CD4-positive, alpha-beta memory T cell (primary cell): Measurements from ENCODE around the gene BICRAL. TPM values are rescaled to one million over a fixed set of nuclear protein-coding genes. Genes with fewer than 3 reads are reported as not detected.

Experiments used
- CTCF ChIA-PET: fragments of 350-600 bp; sonication (Branson Sonifier 250); formaldehyde crosslinking; loops from one replicate; lab custom pipeline; 2021; ENCODE audit warnings: inconsistent platforms; ENCODE audit not compliant: partially characterized antibody; lab: Charles Lee
- POLR2A ChIA-PET: fragments of 350-600 bp; sonication (Branson Sonifier 250); formaldehyde crosslinking; loops from one replicate; lab custom pipeline; 2021; ENCODE audit not compliant: partially characterized antibody; lab: Charles Lee
- DNase-seq, 5 donors: peaks; one replicate each; pipeline versions ENCODE4 v3.0.0 to v3.0.0-alpha.2; 2020 to 2022; ENCODE audit warnings: mixed read lengths in 1 of 5
- H3K27ac ChIP-seq: one replicate; pipeline ENCODE4 v1.7.0; 2013; ENCODE audit warnings: low read depth, low read length
- H3K27me3 ChIP-seq: 2 replicates; pipeline ENCODE4 v1.7.0; 2013; ENCODE audit warnings: mild to moderate bottlenecking, low read length, moderate library complexity; ENCODE audit not compliant: insufficient read depth
- H3K36me3 ChIP-seq: 2 replicates; pipeline ENCODE4 v1.7.0; 2013; ENCODE audit warnings: mild to moderate bottlenecking, low read length, moderate library complexity; ENCODE audit not compliant: insufficient read depth
- H3K4me1 ChIP-seq: 2 replicates; pipeline ENCODE4 v1.7.0; 2013; ENCODE audit warnings: mild to moderate bottlenecking, low read length, moderate library complexity; ENCODE audit not compliant: insufficient read depth
- H3K4me3 ChIP-seq, 2 donors: one replicate each; pipeline ENCODE4 v1.7.0; 2013; ENCODE audit warnings: low read length in 2 of 2, mild to moderate bottlenecking in 1 of 2
- H3K9me3 ChIP-seq, 2 donors: one replicate each; pipeline ENCODE4 v1.7.0; 2013; ENCODE audit warnings: low read length in 2 of 2, control low read depth in 1 of 2; ENCODE audit not compliant: control insufficient read depth in 1 of 2
- H3K27ac Mint-ChIP-seq, 7 donors: one replicate each; pipeline ENCODE4 v1.8.0; 2020 to 2021; ENCODE audit warnings: mixed read lengths in 7 of 7, mild to moderate bottlenecking in 6 of 7, inconsistent platforms in 3 of 7, moderate library complexity in 3 of 7
- H3K27me3 Mint-ChIP-seq, 2 donors: one replicate each; pipeline ENCODE4 v1.8.0; 2020 to 2021; ENCODE audit warnings: mixed read lengths in 2 of 2
- H3K36me3 Mint-ChIP-seq, 2 donors: one replicate each; pipeline ENCODE4 v1.8.0; 2020 to 2021; ENCODE audit warnings: mixed read lengths in 2 of 2, inconsistent platforms in 1 of 2, mild to moderate bottlenecking in 1 of 2
- H3K4me1 Mint-ChIP-seq, 4 donors: one replicate each; pipeline ENCODE4 v1.8.0; 2020 to 2021; ENCODE audit warnings: mixed read lengths in 4 of 4, mild to moderate bottlenecking in 1 of 4
- H3K4me3 Mint-ChIP-seq, 8 donors: one replicate each; pipeline ENCODE4 v1.8.0; 2020 to 2021; ENCODE audit warnings: mixed read lengths in 8 of 8, mild to moderate bottlenecking in 7 of 8, moderate library complexity in 6 of 8, inconsistent platforms in 3 of 8
- H3K9me3 Mint-ChIP-seq, 8 donors: one replicate each; pipeline ENCODE4 v1.8.0; 2020 to 2021; ENCODE audit warnings: mixed read lengths in 8 of 8, mild to moderate bottlenecking in 5 of 8, inconsistent platforms in 3 of 8, moderate library complexity in 1 of 8
- intact Hi-C: fragments of 100-400 bp; cut with micrococcal nuclease; formaldehyde crosslinking; loops from one replicate; pipeline ENCODE4 v1.15.1; 2023
- polyA plus RNA-seq, 2 donors: library from polyadenylated mRNA; unstranded; fragments of 300-500 nt; fragmentation: Illumina TruSeq; gene quantifications; one replicate each; pipeline ENCODE4 v1.2.3, GENCODE V29; 2021
- total RNA-seq, 2 experiments: library from RNA; stranded (reverse); gene quantifications; one replicate each; pipeline ENCODE4 v1.2.3, GENCODE V29; 2021

The BICRAL gene
- total and polyA plus RNA-seq, 4 experiments from 2014 or later: 2.4 to 38.5 (median 21.3) TPM

DNA sequence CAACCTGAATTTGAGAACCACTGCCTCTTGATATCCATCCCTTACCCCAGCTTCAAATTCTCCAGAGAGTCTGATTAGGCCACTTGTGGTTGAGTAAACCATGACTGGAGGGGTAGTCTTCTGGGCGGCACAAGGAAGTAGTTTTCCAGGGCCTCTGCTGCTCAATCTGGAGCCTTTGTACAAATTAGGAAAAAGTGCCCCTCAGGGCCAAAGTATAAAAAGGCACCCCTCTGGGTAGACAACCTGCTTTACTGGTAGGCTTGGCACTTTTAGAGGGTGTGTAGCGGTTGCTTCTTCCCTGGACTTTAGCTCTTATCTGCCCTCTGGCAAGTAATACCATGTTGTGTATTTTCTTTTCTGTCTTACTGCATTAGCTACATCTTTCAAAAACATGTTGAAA lies 64.7 kb downstream of the BICRAL start:
- Mint-ChIP-seq H3K27ac (peak overlapping the region in 1 of 7 donors; percentile 65), H3K27me3 (no peaks in the 10 kb centered on the region), H3K9me3 (peaks cover 0 to 2% (median 0%) of the 10 kb centered on the region in 8 donors), H3K4me1 (peaks cover 9 to 22% (median 12%) of the 10 kb centered on the region in 4 donors), H3K36me3 (peaks cover 23 to 30% of the 10 kb centered on the region in 2 donors), H3K4me3 (no peak overlapping the region)
- H3K9me3 ChIP-seq: no peaks in the 10 kb centered on the region
- H3K4me3 ChIP-seq: no peak overlapping the region
- CTCF ChIA-PET: no interaction called here
- POLR2A ChIA-PET: no interaction called here
- DNase-seq: no peak
- no peak overlapping the region for H3K27ac ChIP-seq
- no peaks in the 10 kb centered on the region for H3K27me3 ChIP-seq
- H3K4me1 ChIP-seq: no peaks in the 10 kb centered on the region
- peaks cover 2% of the 10 kb centered on the region for H3K36me3 ChIP-seq
- intact Hi-C loops: no loop called here

DNA sequence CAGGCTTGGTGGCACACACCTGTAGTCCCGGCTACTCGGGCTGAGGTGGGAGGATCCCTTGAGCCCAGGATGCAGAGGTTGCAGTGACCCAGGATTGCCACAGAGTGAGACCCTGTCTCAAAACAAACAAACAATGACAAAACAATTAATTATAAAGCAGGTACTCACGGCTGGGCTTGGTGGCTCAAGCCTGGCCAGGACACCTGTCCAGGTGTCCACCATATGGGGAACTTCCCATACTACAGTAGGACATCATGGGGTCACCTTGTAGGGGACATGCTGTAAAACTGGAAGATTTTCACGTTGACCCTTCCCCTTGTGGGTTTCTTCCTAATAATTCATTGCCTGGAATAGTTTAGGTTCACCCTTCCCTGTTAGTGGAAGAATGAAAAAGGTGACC lies 66.8 kb downstream of the BICRAL start:
- Mint-ChIP-seq H3K9me3 (peaks cover 0 to 2% (median 0%) of the 10 kb centered on the region in 8 donors), H3K27ac (peak overlapping the region in 1 of 7 donors; percentile 6), H3K36me3 (peaks cover 24 to 38% of the 10 kb centered on the region in 2 donors), H3K27me3 (no peaks in the 10 kb centered on the region), H3K4me3 (no peak overlapping the region), H3K4me1 (peaks cover 3 to 10% (median 5%) of the 10 kb centered on the region in 4 donors)
- H3K4me1 ChIP-seq: no peaks in the 10 kb centered on the region
- no peaks in the 10 kb centered on the region for H3K27me3 ChIP-seq
- no peak overlapping the region for H3K27ac ChIP-seq
- POLR2A ChIA-PET: interaction anchor here (0.7 to 2.0 kb wide), 3 partner anchors 66 to 174 kb away, joined by 3 to 6 read pairs (median 4); partner anchors contain the start of genes BICRAL and TBCC
- H3K36me3 ChIP-seq: peaks cover 13% of the 10 kb centered on the region
- H3K9me3 ChIP-seq: no peaks in the 10 kb centered on the region
- no peak overlapping the region for H3K4me3 ChIP-seq
- no peak for DNase-seq
- CTCF ChIA-PET: no interaction called here
- intact Hi-C loops: no loop called here

DNA sequence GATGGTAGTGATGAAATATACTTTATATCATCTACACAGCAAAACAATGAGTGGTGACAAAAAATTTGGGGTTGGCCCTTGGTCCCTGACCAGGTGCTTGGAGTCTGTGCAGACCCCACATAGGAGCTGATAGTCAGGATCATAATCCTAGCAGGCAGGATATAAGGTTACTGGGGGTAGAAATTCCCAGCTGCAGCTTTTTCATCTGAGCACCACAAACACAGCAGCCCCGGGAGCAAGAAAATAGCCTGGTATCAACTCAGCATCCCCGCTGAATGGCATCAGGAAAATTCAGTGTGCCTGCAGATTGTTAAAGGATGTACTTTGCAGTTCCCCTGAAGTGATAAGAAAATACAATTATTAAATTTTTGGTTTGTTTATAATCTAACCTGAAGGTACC lies 69.7 kb downstream of the BICRAL start:
- Mint-ChIP-seq H3K9me3 (no peaks in the 10 kb centered on the region), H3K4me1 (peaks cover 0 to 4% (median 0%) of the 10 kb centered on the region in 4 donors), H3K36me3 (peaks cover 22 to 42% of the 10 kb centered on the region in 2 donors), H3K4me3 (no peak overlapping the region), H3K27me3 (no peaks in the 10 kb centered on the region), H3K27ac (no peak overlapping the region)
- no peak for DNase-seq
- intact Hi-C loops: no loop called here
- Histone ChIP-seq H3K36me3 (peaks cover 38% of the 10 kb centered on the region), H3K4me3 (no peak overlapping the region), H3K27me3 (no peaks in the 10 kb centered on the region), H3K4me1 (no peaks in the 10 kb centered on the region), H3K9me3 (no peaks in the 10 kb centered on the region), H3K27ac (no peak overlapping the region)
- ChIA-PET POLR2A (interaction anchor here (4.1 kb wide), 1 partner anchor 105 kb away, joined by 18 read pairs; the partner anchor contains the start of gene TBCC), CTCF (interaction anchor here (1.1 kb wide), 1 partner anchor 65 kb away, joined by 3 read pairs; no protein-coding TSS in a partner anchor)

DNA sequence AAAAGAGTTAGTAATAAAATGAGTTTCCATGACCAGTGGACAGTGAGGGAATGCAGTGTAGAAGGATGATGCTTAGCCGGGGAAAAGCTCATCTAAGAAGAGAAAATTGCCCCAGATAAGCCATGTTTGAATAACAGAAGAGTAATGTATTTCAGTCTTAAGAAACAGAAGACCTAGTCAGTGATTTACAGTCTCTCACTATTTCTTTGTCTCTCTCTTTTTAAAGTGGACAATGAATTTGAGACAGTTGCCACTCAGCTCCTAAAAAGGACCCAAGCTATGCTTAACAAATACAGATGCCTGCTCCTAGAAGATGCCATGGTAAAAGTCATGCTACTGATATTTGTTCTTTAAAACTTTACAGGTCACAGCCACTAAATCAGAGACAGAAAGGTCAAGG lies 78.2 kb downstream of the BICRAL start:
- Histone ChIP-seq H3K36me3 (peaks cover 58% of the 10 kb centered on the region), H3K9me3 (no peaks in the 10 kb centered on the region), H3K4me3 (no peak overlapping the region), H3K4me1 (no peaks in the 10 kb centered on the region), H3K27ac (no peak overlapping the region), H3K27me3 (no peaks in the 10 kb centered on the region)
- intact Hi-C loops: no loop called here
- DNase-seq: no peak
- no peak overlapping the region for H3K4me3 Mint-ChIP-seq
- ChIA-PET POLR2A (interaction anchor here (1.8 kb wide), 1 partner anchor 114 kb away, joined by 9 read pairs; the partner anchor contains the start of gene TBCC), CTCF (interaction anchor here (1.2 kb wide), 1 partner anchor 133 kb away, joined by 3 read pairs; no protein-coding TSS in a partner anchor)
- H3K27me3 Mint-ChIP-seq: no peaks in the 10 kb centered on the region
- peak overlapping the region in 3 of 7 donors; percentile 7 to 68 (median 67) for H3K27ac Mint-ChIP-seq
- no peaks in the 10 kb centered on the region for H3K4me1 Mint-ChIP-seq
- H3K36me3 Mint-ChIP-seq: peaks cover 47 to 56% of the 10 kb centered on the region in 2 donors
- H3K9me3 Mint-ChIP-seq: no peaks in the 10 kb centered on the region

DNA sequence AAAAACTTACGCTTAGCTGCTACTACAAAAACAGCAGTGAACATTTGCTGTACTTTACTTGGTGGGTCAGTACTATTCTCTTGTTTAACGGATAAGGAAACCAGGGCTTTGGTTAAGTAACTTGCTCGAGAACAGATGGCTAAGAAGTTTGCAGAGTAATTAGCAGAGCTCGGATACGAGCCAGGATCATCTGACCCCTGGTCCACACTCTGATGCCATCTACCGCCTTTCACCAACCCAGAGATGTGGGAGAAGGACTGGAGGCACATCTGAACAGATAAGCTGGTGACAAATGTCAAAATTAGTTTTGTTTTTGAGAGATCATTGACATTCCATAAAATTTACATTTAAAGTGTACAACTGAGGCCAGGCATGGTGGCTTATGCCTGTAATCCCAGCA lies 78.6 kb downstream of the BICRAL start:
- no peaks in the 10 kb centered on the region for H3K4me1 Mint-ChIP-seq
- intact Hi-C loops: no loop called here
- peaks cover 47 to 59% of the 10 kb centered on the region in 2 donors for H3K36me3 Mint-ChIP-seq
- H3K4me3 ChIP-seq: no peak overlapping the region
- H3K9me3 ChIP-seq: no peaks in the 10 kb centered on the region
- no peaks in the 10 kb centered on the region for H3K27me3 Mint-ChIP-seq
- ChIA-PET POLR2A (interaction anchor here (1.8 kb wide), 1 partner anchor 114 kb away, joined by 9 read pairs; the partner anchor contains the start of gene TBCC), CTCF (no interaction called here)
- no peak overlapping the region for H3K27ac ChIP-seq
- H3K27ac Mint-ChIP-seq: peak overlapping the region in 2 of 7 donors; percentile 23 to 48
- H3K36me3 ChIP-seq: peaks cover 58% of the 10 kb centered on the region
- H3K9me3 Mint-ChIP-seq: no peaks in the 10 kb centered on the region
- DNase-seq: no peak
- H3K27me3 ChIP-seq: no peaks in the 10 kb centered on the region
- H3K4me1 ChIP-seq: no peaks in the 10 kb centered on the region
- no peak overlapping the region for H3K4me3 Mint-ChIP-seq

DNA sequence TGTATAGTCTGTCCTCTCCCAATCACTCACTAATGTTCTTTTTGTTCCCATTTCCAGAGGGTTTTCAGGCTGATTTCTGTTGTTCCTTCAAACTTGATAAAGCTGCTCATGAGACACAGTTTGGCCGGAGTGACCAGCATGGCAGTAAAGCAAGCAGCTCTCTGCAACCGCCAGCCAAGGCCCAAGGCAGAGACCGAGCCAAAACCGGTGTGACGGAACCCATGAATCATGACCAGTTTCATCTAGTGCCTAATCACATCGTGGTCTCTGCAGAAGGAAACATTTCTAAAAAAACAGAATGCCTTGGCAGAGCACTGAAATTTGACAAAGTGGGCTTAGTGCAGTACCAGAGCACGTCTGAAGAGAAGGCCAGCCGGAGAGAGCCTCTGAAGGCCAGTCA lies 82.8 kb downstream of the BICRAL start:
- Histone ChIP-seq H3K27me3 (no peaks in the 10 kb centered on the region), H3K4me1 (no peaks in the 10 kb centered on the region), H3K36me3 (peaks cover 48% of the 10 kb centered on the region), H3K4me3 (no peak overlapping the region), H3K9me3 (no peaks in the 10 kb centered on the region), H3K27ac (no peak overlapping the region)
- CTCF ChIA-PET: interaction anchor here (0.6 to 1.9 kb wide), 3 partner anchors 138 to 373 kb away, joined by 3 to 7 read pairs (median 4); no protein-coding TSS in a partner anchor
- Mint-ChIP-seq H3K4me3 (no peak overlapping the region), H3K27ac (peak overlapping the region in 1 of 7 donors; percentile 62), H3K4me1 (no peaks in the 10 kb centered on the region), H3K36me3 (peaks cover 61 to 67% of the 10 kb centered on the region in 2 donors), H3K9me3 (no peaks in the 10 kb centered on the region), H3K27me3 (no peaks in the 10 kb centered on the region)
- POLR2A ChIA-PET: interaction anchor here (1.2 kb wide), 1 partner anchor 15 kb away, joined by 4 read pairs; the partner anchor contains the start of gene RPL7L1
- no peak for DNase-seq
- intact Hi-C loops: no loop called here

DNA sequence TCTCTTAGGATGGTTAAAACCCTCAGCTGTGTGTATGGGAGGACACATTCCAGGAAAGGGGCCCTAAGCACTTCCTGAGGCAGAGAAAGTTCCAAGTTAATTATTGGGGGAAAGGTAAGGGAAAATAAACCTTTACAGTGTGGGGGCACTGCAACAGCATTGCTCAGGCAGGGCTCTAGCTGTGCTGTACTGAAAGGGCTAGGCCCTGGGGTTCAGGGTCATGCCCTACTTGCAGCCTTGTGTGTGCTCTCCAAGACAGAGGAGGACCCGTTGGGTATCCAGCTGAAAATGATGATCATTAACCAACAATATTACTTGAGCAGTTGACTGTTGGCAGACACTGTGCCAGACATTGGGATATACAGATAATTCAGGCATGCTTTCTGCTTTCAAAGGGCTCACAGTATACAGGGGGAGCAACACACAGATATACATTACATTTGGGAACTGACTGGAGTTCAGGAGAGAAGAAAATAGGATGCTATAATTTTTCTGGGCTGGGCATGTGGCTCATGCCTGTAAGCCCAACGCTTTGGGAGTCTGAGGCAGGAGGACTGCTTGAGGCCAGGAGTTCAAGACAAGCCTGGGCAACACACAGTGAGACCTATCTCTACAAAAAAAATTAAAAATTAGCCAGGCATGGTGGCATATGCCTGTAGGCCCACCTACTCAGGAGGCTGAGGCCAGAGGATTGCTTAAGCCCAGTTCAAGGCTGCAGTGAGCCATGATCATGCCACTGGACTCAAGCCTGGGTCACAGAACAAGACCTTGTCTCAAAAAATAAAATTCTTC lies 88.5 kb downstream of the BICRAL start:
- no peak for DNase-seq
- H3K9me3 ChIP-seq: no peaks in the 10 kb centered on the region
- Mint-ChIP-seq H3K4me3 (no peak overlapping the region), H3K4me1 (peaks cover 0 to 3% (median 1%) of the 10 kb centered on the region in 4 donors), H3K9me3 (no peaks in the 10 kb centered on the region), H3K27me3 (no peaks in the 10 kb centered on the region), H3K27ac (peak overlapping the region in 4 of 7 donors; percentile 8 to 77 (median 34)), H3K36me3 (peaks cover 24 to 26% of the 10 kb centered on the region in 2 donors)
- intact Hi-C loops: no loop called here
- H3K36me3 ChIP-seq: peaks cover 21% of the 10 kb centered on the region
- no peak overlapping the region for H3K4me3 ChIP-seq
- H3K27me3 ChIP-seq: no peaks in the 10 kb centered on the region
- no peaks in the 10 kb centered on the region for H3K4me1 ChIP-seq
- POLR2A ChIA-PET: interaction anchor here (0.6 to 1.0 kb wide), 2 partner anchors 21 to 86 kb away, joined by 3 read pairs; no protein-coding TSS in a partner anchor
- no peak overlapping the region for H3K27ac ChIP-seq
- CTCF ChIA-PET: no interaction called here
